HG03565 (cell line): ENCODE data around the gene POLRMT.

Experiments
- ATAC-seq: cut with Tn5 transposase; IDR thresholded peaks from one replicate; pipeline ENCODE4 v1.9.1; 2021; ENCODE audit warnings: mild to moderate bottlenecking, moderate library complexity; ENCODE audit not compliant: unreplicated experiment

The POLRMT gene

DNA sequence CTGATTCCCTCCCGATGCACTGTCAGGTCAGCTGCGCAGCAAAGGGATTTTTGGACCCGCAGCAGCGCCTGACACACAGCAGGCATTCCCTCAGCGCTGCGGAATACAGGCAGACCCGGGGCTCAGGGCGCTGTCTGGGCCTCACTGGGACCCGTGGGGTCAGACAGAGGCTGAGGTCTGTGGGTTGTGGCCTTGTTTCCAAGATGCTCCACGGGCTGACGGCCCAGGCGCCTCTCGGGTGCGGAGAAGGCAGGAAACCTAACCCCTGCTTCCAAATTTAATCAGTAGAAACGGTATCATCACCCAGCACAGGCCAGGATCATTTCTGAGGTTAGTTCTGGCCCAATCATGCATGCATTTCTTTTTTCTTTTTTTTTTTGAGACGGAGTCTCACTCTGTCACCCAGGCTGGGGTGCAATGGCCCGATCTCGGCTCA, 30.4 kb upstream of the POLRMT start:
- ATAC-seq, result no peak

DNA sequence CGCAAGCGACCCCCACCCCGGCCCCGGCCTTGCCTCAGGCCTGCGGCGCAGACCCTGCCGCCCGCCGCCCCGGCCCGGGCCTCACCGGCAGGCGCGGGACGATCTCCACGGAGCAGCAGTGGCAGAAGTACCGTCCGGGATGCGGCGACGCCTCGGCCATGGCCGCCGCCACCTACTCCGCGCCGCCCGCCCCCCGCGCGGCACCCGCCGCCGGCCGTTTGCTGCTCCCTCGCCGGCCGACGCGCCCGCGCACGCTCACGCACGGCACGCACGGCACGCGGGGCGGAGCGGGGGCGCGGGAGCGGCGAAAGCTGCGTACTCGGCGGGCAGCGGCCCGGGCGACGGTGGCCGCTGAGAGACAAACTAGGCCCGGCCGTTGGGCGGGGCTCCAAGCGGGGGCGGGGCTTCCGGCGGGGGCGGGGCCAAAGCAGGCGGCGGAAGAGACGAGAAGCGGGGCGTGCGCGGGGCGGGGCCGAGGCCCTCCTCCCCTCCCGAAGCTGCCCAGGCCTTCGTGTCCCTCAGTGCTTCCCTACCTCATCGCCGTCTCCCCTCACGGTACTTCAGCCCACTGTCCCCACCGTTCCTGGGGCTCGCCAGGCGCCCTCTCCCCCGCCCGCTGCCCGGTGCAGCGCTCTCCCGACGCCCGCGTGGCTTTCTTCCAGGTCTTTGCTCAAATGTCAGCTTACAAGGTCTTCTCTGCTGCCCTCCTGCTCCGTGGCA, 29.8 kb upstream of the POLRMT start, which contains the start of gene RNF126:
Gene RNF126, minus strand, starts transcription at position 253 of the 720 bp plus-strand sequence. Its CDS starts 93 bp downstream, at position 160.
- peak; percentile 36 for ATAC-seq

DNA sequence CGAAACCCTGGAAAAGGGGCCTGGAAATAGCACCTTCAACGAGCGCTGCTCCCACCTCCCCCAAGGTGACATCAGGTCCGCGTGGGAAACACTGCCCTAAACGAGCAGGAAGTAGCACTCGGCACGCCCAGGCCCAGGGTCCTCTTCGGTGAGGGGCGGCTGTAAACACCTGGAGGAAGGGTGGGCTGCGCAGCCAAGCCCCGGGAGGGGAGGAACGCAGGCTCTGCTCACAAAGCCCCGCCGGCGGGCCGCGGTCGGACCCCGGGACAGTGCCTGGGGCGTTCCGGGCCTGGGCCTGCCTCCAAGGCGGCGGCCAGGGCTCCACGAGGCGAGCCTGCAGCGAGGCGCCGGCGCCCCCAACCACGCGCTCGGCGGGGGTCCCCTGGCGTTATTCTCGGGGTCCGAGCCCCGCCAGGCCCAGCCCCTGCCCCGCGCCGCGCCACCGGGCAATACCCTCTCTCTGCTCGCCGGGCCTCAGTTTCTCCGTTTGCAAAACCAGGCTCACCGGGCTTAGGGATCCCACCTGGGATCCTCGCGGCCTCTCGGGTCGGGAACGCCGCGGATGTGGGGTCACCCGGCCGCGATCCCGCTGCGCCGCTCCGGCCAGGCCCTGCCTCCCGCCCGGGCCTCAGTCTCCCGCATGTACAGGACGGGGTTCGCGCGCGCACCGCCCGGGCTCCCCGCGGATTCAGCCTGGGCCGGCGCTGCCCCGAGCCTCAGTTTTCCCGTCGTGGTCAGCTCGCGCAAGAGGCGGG, 29.0 kb upstream of the POLRMT start:
- peak; percentile 11 for ATAC-seq

DNA sequence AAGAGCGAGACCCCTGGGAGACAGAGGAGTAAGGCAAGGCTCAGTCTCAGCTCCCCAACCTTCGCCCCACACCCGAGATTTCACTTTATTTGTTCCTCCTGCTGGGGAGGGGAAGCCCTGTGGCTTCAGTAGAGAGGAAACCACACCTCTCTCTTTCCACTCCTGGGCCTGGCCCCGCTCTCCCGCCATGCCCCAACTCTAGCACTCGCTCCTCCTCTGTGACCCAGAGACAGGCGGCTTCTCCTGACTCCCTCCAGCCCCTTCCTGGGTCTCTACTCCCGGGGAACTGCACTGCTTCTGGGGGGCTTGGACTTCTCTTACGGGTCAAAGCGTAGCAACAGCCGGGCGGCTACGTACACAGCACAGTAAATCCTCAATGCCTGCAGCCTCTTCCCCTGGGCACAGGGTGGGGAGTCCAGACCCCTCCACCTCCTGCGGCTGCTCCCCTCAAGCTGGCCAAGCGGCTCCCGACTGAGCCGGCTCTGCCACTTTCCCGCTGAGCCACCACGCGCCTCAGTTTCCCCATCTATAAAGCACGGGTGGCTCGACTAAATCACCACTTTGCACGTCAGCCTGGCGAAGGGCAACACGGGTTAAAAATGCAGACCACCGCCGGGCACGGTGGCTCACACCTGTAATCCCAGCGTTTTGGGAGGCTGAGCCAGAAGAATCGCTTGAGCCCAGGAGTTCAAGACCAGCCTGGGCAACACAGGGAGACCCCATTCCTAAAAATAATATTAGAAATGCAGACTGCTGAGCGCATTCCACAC, 28.3 kb upstream of the POLRMT start:
- no peak for ATAC-seq

DNA sequence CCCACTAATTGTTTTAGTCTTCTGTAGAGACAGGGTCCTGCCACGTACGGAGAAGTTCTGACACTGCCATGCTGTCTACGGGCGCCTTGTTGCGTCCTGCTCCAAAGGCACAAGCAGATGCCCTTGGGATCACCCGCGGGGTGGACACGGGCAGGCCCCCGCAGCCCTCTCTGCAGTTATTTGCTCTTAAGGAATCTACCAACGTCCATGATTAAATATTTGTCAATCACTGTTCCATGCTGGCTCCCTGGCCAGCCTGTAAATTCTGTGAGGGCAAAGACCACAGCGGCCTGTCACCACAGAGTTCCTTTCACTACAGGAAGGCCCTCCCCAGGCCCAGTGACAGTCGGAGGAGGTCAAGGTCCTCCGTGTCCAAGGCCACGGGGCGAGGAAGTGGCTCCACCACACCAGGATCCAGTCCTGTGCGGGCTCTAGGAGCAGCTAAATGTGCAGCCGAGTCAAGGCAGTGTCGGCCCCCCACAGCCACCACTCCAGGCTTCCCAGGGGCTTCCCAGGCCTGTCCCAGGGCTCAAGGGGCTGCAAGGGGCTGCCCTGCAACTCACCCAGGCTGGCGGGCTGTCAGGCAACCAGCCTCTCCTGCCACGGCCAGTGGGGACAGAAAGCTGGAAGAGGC, 27.6 kb upstream of the POLRMT start:
- no peak for ATAC-seq

DNA sequence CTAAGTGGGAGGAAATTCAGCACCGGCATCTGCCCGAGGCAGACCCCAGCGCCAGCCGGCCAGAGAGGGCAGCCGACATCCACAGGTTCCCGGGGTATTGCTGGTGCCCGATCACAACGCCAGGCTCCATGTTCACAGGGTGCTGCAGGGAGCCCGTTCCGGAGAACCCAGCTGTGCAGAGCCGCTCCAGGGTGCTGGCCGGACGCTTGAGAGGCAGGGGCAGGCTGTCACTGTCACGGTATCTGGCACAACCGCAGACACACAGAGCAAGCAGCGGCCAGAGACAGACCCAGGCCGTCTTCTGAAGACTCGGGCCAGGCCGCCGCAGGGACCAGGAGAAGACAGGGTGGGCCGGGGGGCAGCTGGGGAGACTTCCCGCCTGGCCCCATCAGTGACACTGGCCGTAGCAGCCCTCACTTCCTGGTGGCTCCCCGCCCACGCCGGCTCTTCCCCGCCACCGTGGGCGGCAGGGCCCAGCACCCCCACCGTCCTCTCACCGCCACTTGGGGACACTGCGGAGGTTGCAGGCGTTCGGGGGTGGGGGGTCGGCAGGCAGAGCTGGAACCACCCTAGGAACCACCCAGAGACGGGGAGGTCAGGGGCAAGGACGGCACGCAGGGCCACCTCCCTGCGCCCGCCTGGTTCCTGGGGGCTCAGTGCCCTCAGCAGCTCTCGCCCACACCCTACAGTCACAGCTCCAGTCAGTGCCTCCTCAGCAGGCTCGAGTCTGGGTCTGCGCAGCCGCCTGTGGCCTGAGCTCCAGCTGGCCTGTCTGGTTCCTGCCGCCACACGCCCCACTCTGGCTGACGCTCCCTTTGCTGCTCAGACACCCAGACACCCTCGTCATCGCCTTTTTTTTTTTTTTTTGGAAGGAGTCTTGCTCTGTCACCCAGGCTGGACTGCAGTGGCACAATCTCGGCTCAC, 25.8 kb upstream of the POLRMT start:
- ATAC-seq, result no peak

DNA sequence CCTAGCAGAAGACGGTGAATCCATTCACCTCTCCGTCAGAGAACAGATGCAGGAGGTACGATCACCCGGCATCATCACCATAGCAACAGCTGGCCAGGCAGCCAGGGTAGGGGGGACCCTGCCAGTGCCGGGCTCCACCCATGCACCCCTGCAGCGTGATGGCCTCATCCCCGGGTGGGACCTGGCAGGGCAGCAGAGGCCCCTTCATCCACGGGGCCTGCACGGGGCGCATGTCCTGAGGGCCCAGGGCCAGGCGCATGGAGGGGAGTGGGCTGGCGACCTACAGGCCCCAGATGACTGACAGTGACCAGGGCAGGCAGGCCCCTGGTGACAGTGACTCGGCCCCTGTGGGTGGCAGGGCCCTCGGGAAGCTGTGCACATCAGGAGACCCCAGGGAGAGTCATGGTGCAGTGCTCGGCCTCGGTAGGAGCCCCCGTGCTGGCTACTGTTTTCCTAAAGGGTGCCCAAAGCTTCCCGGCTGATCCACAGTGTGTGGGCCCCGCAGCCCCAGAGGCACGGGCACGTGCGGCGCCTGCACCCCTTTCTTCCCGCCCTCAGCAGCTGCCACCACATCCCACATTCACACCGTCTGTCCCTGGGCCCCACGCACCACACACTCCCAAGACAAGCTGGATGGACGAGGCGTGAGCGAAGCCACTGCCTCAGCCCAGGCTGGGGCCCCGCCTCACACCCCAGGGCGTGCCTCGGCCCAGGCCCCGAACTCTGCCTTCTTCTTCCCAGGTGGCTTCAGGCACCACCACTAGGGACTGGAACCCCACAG, 24.9 kb upstream of the POLRMT start:
- no peak for ATAC-seq

DNA sequence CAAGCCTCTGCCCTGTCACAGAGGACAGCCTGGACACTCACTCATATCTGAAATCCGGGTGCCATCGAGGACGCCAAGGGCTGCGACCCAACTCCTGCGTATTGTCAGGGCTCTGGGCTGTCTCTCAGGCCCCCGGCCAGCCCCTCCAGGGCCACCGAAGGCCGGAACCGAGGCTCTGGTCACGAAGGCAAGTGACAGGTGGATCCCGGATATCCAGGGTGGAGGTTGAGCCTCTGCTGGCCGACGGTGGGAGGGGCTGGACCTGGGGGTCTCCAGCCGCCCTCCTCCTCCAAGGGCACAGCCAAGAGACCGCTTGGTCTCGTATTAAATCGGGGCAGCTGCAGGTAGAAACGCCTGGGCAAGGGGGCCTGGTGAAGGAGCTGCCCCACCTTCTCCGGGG, 24.3 kb upstream of the POLRMT start:
- no peak for ATAC-seq

DNA sequence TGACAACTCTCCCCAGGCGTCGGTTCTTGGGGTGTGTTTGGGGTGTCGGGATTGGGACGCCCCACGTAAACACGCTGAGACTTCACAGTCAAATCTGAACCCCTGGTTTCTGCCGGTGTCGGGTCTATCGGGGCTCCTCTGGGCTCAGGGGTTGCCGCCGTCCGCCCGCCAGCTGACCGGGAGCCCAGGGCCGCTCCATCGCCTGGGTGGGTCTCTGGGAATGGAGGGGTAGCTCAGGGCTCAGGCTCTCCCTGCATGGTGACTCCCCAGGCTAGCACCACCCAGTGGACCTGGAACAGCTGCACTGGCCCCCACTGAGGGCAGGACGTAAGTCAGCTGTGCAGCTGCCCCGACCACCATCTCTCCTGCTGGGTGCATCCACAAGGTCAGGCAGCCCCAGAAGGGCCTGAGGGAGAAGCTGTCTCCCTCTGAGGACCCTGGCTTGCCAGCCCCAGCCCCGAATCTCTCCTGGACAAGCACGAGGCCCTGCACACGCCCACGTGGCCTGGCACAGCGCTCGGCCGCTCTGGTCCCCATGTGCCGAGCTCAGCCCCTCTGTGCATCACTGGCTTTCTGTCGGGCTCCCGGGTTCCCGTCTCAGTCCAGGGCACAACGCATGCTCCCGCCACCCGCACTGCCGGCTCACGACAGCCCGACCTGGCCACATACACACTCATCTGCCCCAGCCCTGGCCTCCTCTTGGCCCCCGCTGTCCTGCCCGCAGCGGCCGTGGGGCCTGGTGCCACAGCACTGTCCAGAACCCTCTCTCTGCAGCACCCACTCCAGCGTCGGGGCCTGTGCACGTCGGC, 23.6 kb upstream of the POLRMT start:
- no peak for ATAC-seq

DNA sequence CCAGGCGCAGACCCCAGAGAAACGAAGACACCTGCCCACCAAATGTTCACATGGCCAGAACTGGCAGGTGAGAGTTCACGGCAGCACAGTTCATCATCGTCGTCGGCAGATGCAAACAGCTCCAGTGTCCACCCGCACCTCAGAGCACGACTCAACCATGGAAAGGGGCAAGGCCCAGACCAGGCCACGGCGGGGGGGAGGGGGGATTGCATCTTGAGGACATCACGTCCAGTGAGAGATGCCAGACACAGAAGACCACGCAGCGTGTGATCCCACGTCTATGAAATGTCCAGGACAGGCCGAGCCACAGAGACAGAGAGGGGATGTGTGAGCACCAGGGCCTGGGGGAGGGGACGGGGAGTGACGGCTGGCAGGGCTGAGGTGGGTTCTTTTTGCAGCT, 22.4 kb upstream of the POLRMT start:
- ATAC-seq, result no peak

DNA sequence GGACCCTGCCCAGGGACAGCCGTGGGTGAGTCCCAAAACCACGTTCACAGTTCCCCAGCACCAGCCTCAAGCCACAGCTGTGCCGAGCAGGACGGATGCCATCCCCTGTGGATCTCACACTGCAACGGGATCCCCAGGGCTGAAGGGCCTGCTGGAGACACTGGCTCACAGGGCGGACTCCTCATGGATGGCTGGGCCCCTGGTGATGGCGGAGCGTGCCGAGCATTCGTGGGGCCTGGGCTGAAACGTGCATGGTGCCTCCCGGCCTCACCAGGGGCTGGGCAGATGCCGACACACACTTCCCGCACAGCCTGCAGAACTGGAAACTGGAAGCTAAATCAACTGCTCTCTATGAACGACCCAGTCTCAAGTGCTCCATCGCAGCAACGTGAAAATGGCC, 20.1 kb upstream of the POLRMT start:
- no peak for ATAC-seq

DNA sequence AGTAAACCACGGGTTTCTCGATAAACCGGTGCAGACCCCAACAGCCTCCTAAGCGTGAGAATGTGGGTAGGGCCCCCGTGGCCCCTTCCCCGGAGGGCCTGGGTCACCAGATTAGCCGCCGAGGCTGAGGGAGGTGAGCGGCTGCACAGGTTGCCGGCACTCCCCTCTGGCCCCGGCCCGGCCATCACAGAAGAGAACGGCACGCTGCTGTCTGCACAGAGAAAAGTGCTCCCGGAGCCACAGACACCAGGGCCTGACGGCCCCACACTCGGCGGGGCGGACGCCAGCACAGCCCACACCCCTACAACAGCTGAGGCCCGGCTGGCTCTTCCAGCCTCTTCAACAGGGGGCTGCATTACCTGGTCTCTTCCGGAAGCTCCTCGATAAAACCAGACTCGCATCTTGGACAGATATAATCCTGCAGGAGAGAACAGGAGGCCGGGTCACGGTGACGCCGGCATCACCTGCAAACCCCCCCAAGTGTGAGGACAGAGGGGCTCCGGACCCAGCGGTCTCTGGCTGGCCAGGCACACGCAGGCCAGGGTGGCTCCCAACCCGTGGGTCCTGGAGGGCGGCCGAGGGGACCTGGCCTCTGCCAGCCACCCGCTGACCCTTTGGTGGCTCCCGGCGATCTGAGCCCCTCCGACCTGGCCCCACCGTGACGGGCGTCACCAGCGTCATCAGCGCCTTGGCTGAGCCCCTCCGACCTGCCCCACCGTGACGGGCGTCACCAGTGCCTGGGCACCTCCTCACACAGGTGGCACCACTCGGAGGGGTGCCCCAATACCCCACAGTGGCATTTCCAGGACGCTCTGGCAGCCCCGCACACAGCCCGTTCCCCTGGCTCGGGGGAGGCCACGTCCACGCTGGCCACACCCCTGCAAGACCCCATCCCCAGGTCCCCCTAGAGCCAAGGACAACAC, 19.4 kb upstream of the POLRMT start:
- no peak for ATAC-seq

DNA sequence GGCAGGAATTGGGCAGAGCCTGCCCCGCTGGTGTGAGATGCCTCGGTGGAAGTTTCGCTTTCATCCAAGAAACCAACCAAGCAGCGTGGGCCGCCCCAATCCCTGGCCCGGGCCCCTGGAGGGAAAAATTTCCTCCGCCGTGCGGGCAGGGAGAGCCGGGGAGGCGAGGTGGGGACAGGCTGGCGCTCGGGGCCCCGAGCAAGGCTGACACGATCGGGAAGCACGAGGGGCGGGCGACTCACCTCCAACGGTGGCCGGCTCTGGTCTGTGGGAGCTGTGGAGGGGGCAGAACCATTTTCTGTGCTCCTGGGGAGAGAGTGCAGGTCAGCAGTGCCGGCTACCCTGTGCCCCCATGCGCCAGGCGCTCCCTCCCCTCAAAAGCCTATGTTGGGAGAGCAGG, 18.7 kb upstream of the POLRMT start:
- ATAC-seq, result no peak

DNA sequence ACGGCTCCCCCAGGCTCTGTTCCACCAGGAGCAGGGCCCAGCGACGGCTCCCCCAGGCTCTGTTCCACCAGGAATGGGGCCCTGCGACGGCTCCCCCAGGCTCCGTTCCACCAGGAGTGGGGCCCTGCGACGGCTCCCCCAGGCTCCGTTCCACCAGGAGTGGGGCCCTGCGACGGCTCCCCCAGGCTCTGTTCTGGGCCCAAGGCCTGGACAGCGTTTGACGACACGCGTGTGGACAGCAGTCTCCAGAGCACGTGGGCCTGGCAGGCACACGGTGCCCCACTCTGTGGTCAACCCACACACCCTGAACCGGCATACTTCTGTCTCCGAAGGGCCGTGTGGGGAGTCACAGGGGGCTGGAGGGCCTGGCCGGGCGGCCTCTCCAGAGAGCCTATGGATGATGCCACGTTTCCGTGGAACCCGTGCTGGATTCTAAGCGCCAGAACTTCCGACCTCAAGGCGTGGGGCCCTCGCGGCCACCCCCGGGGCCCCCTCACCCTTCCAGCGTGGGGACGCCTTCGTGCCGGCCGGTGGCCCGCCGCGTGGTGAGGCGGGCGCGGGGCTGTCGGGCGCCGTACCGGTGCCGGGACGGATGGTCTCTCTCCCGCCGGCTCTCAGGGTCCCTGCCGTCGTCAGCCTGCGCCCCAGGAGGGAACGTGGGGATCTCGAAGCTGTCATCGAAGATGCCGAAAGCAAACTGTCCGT, 17.9 kb upstream of the POLRMT start:
- no peak for ATAC-seq

DNA sequence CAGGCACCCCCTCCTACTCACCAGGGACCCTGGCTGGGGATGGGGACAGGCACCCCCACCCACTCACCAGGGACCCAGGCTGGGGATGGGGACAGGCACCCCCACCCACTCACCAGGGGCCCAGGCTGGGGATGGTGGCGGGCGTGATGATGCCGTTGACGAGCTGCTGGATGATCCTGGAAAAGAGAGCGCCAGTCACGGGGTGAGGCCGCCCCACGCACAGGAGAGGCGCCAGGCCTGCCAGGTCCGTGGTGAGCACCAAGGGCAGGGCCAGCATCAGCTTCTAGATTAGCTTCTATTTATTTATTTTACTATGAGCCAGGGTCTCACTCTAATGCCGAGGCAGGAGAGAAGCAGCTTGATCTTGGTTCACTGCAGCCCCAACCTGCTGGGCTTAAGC, 16.8 kb upstream of the POLRMT start:
- ATAC-seq, result no peak

DNA sequence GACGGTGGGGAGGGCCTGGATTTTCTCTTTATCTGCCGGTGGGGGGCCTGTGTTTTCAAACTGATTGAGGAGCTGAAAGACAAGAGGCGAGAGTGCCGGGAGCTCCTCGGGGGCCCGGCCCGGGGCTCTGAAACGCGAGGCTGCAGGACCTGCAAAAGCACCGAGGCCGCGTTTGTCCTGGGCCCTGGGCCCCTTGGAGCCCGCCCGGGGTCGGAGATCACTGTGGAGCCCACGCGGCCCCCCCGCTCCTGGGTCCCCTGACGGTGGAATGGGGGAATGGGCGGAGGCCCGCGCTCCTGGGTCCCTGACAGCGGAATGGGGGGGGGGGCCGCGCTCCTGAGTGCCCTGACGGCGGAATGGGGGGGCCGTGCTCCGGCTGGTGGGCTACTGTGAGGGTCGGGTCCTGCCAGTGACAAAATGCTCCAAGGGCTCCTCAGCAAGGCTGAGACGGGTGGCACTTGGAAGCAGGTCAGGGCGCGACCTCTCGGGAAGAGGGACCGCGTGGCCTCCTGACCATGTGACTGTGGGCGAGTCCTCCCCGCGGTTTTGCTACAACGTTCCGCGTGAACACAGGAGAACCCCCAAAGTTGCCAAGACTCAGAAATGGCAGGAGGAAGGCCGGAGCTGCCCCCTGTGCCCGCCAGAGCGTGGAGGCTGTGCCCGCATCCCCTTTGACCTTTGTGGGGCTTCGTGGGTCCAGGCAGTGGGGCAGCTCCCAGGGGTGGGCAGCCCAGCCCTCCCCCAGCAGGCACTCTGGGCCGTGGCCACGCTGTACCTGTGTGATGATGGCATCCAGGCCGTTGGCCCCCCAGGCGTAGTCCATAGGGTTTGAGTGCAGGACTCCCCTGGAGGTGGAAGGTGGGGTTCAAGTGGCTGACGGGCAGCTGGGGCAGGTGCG, 15.8 kb upstream of the POLRMT start:
- ATAC-seq, result no peak
